Femur (tissue), 1 donor: ENCODE measurements around the gene SAMD4A.
"Not testable (repeated sequence)": the region's sequence is repeated elsewhere in the genome, so short reads cannot be mapped to it uniquely, and the experiment has no call there.

Source experiments
- DNase-seq: peaks from one replicate; pipeline ENCODE4 v3.0.0-alpha.2; 2017

SAMD4A gene

GRCh38 chr14:54742492-54743350, 175.8 kb downstream of the SAMD4A start:
- DNase-seq: no peak

GRCh38 chr14:54743382-54743781, 176.5 kb downstream of the SAMD4A start:
- DNase-seq: no peak

- no peak for DNase-seq
These were observed 179.1 kb downstream of the SAMD4A start for GRCh38 chr14:54746019-54746418.

- DNase-seq: no peak
These were observed 180.7 kb downstream of the SAMD4A start for GRCh38 chr14:54747616-54748015.

GRCh38 chr14:54749180-54749579, 182.3 kb downstream of the SAMD4A start:
- no peak for DNase-seq

- DNase-seq: no peak
These were observed 182.8 kb downstream of the SAMD4A start for GRCh38 chr14:54749727-54750126.

- not testable (repeated sequence) for DNase-seq
These were observed 185.7 kb downstream of the SAMD4A start for GRCh38 chr14:54752611-54753010.

- not testable (repeated sequence) for DNase-seq
These were observed 186.5 kb downstream of the SAMD4A start for GRCh38 chr14:54753396-54753795.

GRCh38 chr14:54754116-54754622, 187.2 kb downstream of the SAMD4A start:
- no peak for DNase-seq

GRCh38 chr14:54754623-54755386, 187.9 kb downstream of the SAMD4A start:
- no peak for DNase-seq

GRCh38 chr14:54756656-54757392, 189.9 kb downstream of the SAMD4A start:
- DNase-seq: no peak

- DNase-seq: no peak
These were observed 191.1 kb downstream of the SAMD4A start for GRCh38 chr14:54758041-54758440.

GRCh38 chr14:54759982-54760585, 193.2 kb downstream of the SAMD4A start:
- no peak for DNase-seq

GRCh38 chr14:54760866-54761575, 194.1 kb downstream of the SAMD4A start:
- DNase-seq: no peak

GRCh38 chr14:54761835-54762234, 194.9 kb downstream of the SAMD4A start:
- DNase-seq: no peak

- DNase-seq: no peak
These were observed 195.4 kb downstream of the SAMD4A start for GRCh38 chr14:54762296-54762695.

- no peak for DNase-seq
These were observed 196.8 kb downstream of the SAMD4A start for GRCh38 chr14:54763761-54764160.

- no peak for DNase-seq
These were observed 199.6 kb downstream of the SAMD4A start for GRCh38 chr14:54766276-54767138.

GRCh38 chr14:54767139-54767431, 200.2 kb downstream of the SAMD4A start:
- no peak for DNase-seq

- no peak for DNase-seq
These were observed 200.5 kb downstream of the SAMD4A start for GRCh38 chr14:54767450-54767849.

GRCh38 chr14:54768501-54769129, 201.7 kb downstream of the SAMD4A start:
- DNase-seq: no peak
